ENCODE data around the gene IL1RAP.

The IL1RAP gene

DNA sequence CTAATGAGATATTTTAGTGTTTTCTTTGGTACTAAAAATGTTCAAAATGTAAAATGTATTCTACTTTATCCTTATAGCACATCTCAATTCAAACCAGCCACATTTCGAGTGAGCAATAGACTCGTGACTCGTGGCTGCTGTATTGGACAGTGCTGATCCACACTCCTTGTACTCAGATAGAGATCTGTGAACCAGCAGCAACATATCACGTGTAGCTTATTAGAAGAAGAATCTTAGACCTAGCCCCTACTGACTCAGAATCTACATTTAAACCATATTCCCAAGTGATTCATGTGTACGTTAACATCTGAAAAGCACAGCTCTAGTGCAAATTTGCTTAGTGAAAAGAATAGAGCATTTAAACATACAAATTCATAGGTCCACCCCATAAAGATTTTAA, 130.9 kb downstream of the IL1RAP start (continued):
- TF ChIP-seq ZC3H10 (CRISPR knock-in tag; IDR thresholded peaks at IDR 0.05) (no peak), ZNF70 (CRISPR knock-in tag; IDR thresholded peaks at IDR 0.05) (no peak), RARB (CRISPR knock-in tag; IDR thresholded peaks at IDR 0.05) (no peak), ZFP3 (CRISPR knock-in tag; IDR thresholded peaks at IDR 0.05) (no peak), ZFP30 (CRISPR knock-in tag; IDR thresholded peaks at IDR 0.05) (no peak), SNAI2 (CRISPR knock-in tag; IDR thresholded peaks at IDR 0.05) (no peak)

- no peak for ATAC-seq
- TF ChIP-seq ESRRG (CRISPR knock-in tag; IDR thresholded peaks at IDR 0.05) (no peak), GLIS3 (CRISPR knock-in tag; IDR thresholded peaks at IDR 0.05) (no peak), ZC3H10 (CRISPR knock-in tag; IDR thresholded peaks at IDR 0.05) (no peak), TCF4 (CRISPR knock-in tag; IDR thresholded peaks at IDR 0.05; ENCODE audit: borderline replicate concordance) (no peak), ZNF565 (CRISPR knock-in tag; conservative IDR thresholded peaks at IDR 0.05; ENCODE audit: low read depth) (no peak), POU6F1 (CRISPR knock-in tag; IDR thresholded peaks at IDR 0.05; ENCODE audit: borderline replicate concordance, low read depth) (no peak), OSR1 (CRISPR knock-in tag; IDR thresholded peaks at IDR 0.05) (no peak), TOX (CRISPR knock-in tag; IDR thresholded peaks at IDR 0.05; ENCODE audit: borderline replicate concordance) (no peak), CREB5 (CRISPR knock-in tag; IDR thresholded peaks at IDR 0.05; ENCODE audit: low read depth) (no peak), ZNF8 (CRISPR knock-in tag; IDR thresholded peaks at IDR 0.05) (no peak), RARB (CRISPR knock-in tag; IDR thresholded peaks at IDR 0.05) (no peak), PPARA (CRISPR knock-in tag; IDR thresholded peaks at IDR 0.05; ENCODE audit: borderline replicate concordance) (no peak), ZNF70 (CRISPR knock-in tag; IDR thresholded peaks at IDR 0.05) (no peak), TSHZ2 (CRISPR knock-in tag; IDR thresholded peaks at IDR 0.05) (no peak), BACH2 (CRISPR knock-in tag; IDR thresholded peaks at IDR 0.05; ENCODE audit: borderline replicate concordance) (no peak), CSDC2 (CRISPR knock-in tag; IDR thresholded peaks at IDR 0.05) (no peak)
Measured at GRCh38 chr3:190645932-190646460, 132.1 kb downstream of the IL1RAP start.

DNA sequence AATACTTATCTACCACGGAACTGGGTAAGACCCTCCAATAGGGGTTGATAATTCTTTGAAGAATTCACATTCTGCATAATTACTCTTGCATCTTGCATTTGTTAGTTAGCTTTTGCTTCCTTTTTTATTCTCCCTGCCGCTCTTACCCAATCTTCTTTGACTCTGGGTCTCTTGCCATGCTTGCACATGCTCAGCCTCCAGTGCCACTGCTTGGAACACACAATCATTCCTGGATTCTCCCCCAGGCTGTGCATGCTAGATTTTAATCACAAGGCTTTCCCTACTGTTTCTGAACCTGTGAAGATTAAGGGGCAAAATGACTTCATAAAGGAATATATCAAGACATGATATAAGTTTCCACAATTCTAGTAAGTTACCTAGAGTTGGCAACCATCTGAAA, 133.1 kb downstream of the IL1RAP start:
- no peak for ATAC-seq
- TF ChIP-seq ZNF70 (CRISPR knock-in tag; IDR thresholded peaks at IDR 0.05) (no peak), ISL1 (CRISPR knock-in tag; IDR thresholded peaks at IDR 0.05) (no peak), ARNTL (CRISPR knock-in tag; IDR thresholded peaks at IDR 0.05; ENCODE audit: borderline replicate concordance, low read depth) (no peak), SNAI2 (CRISPR knock-in tag; IDR thresholded peaks at IDR 0.05) (no peak), CSRNP3 (CRISPR knock-in tag; IDR thresholded peaks at IDR 0.05) (no peak), TOX (CRISPR knock-in tag; IDR thresholded peaks at IDR 0.05; ENCODE audit: borderline replicate concordance) (no peak), ZNF565 (CRISPR knock-in tag; conservative IDR thresholded peaks at IDR 0.05; ENCODE audit: low read depth) (no peak)

- TF ChIP-seq GLIS3 (CRISPR knock-in tag; IDR thresholded peaks at IDR 0.05) (no peak), ZNF565 (CRISPR knock-in tag; conservative IDR thresholded peaks at IDR 0.05; ENCODE audit: low read depth) (no peak), ZC3H10 (CRISPR knock-in tag; IDR thresholded peaks at IDR 0.05) (no peak), PPARA (CRISPR knock-in tag; IDR thresholded peaks at IDR 0.05; ENCODE audit: borderline replicate concordance) (no peak), ZFP3 (CRISPR knock-in tag; IDR thresholded peaks at IDR 0.05) (no peak), RARB (CRISPR knock-in tag; IDR thresholded peaks at IDR 0.05) (no peak), ESRRG (CRISPR knock-in tag; IDR thresholded peaks at IDR 0.05) (no peak), BACH2 (CRISPR knock-in tag; IDR thresholded peaks at IDR 0.05; ENCODE audit: borderline replicate concordance) (no peak), TOX (CRISPR knock-in tag; IDR thresholded peaks at IDR 0.05; ENCODE audit: borderline replicate concordance) (no peak), CREB5 (CRISPR knock-in tag; IDR thresholded peaks at IDR 0.05; ENCODE audit: low read depth) (no peak), ZNF70 (CRISPR knock-in tag; IDR thresholded peaks at IDR 0.05) (no peak), CSDC2 (CRISPR knock-in tag; IDR thresholded peaks at IDR 0.05) (no peak), ARNTL (CRISPR knock-in tag; IDR thresholded peaks at IDR 0.05; ENCODE audit: borderline replicate concordance, low read depth) (no peak), ISL1 (CRISPR knock-in tag; IDR thresholded peaks at IDR 0.05) (no peak), ZNF8 (CRISPR knock-in tag; IDR thresholded peaks at IDR 0.05) (no peak), PATZ1 (CRISPR knock-in tag; IDR thresholded peaks at IDR 0.05; ENCODE audit: borderline replicate concordance) (no peak)
- no peak for ATAC-seq
Measured at GRCh38 chr3:190655933-190656332, 142.0 kb downstream of the IL1RAP start.

All from SK-N-SH treated with all-trans-retinoic acid at 6 μM for 48 hours (cell line).